H9 (cell line): ENCODE measurements around the gene THUMPD1. TPM values are rescaled to one million over a fixed set of nuclear protein-coding genes. Genes with fewer than 3 reads are reported as not detected.

Source experiments
- DNase-seq: peaks from one replicate; pipeline ENCODE4 v3.0.0-alpha.2; 2017
- H2AFZ ChIP-seq: one replicate; pipeline ENCODE4 v1.6.1; 2013; ENCODE audit warnings: mild to moderate bottlenecking, low read length, control low read depth, moderate library complexity
- H2AK5ac ChIP-seq: 2 replicates; pipeline ENCODE4 v1.6.1; 2013; ENCODE audit warnings: low read length, control low read depth, mixed read lengths; ENCODE audit not compliant: insufficient read length
- H2BK120ac ChIP-seq: one replicate; pipeline ENCODE4 v1.6.1; 2013; ENCODE audit warnings: low read depth, mild to moderate bottlenecking, low read length, control low read depth, inconsistent platforms; ENCODE audit not compliant: poor library complexity, severe bottlenecking
- H2BK12ac ChIP-seq: 2 replicates; pipeline ENCODE4 v1.6.1; 2013; ENCODE audit warnings: low read length, control low read depth, mixed read lengths, low read depth; ENCODE audit not compliant: insufficient read length
- H2BK15ac ChIP-seq: 2 replicates; pipeline ENCODE4 v1.6.1; 2013; ENCODE audit warnings: low read depth, low read length, control low read depth
- H2BK20ac ChIP-seq: one replicate; pipeline ENCODE4 v1.6.1; 2013; ENCODE audit warnings: low read depth, mild to moderate bottlenecking, low read length, control low read depth, inconsistent platforms; ENCODE audit not compliant: poor library complexity, severe bottlenecking
- H2BK5ac ChIP-seq: 2 replicates; pipeline ENCODE4 v1.6.1; 2013; ENCODE audit warnings: low read length, control low read depth, mixed read lengths; ENCODE audit not compliant: insufficient read length
- H3K14ac ChIP-seq: 2 replicates; pipeline ENCODE4 v1.6.1; 2013; ENCODE audit warnings: low read length, control low read depth; ENCODE audit not compliant: insufficient read depth
- H3K18ac ChIP-seq: 2 replicates; pipeline ENCODE4 v1.6.1; 2013; ENCODE audit warnings: low read depth, mild to moderate bottlenecking, mixed read lengths, low read length, control low read depth; ENCODE audit not compliant: insufficient read length
- H3K23ac ChIP-seq: 2 replicates; pipeline ENCODE4 v1.6.1; 2013; ENCODE audit warnings: low read length, control low read depth, mixed read lengths, low read depth; ENCODE audit not compliant: insufficient read length
- H3K23me2 ChIP-seq: 2 replicates; pipeline ENCODE4 v1.6.1; 2013; ENCODE audit warnings: low read depth, mild to moderate bottlenecking, mixed read lengths, low read length, control low read depth; ENCODE audit not compliant: insufficient read length, poor library complexity, severe bottlenecking
- H3K27ac ChIP-seq: 2 replicates; pipeline ENCODE4 v1.5.1; 2013; ENCODE audit warnings: low read length, control low read depth, mixed read lengths, low read depth; ENCODE audit not compliant: insufficient read length
- H3K27me3 ChIP-seq: 2 replicates; pipeline ENCODE4 v1.6.1; 2013; ENCODE audit warnings: low read length, control low read depth, inconsistent platforms; ENCODE audit not compliant: insufficient read depth
- H3K4ac ChIP-seq: 2 replicates; pipeline ENCODE4 v1.6.1; 2013; ENCODE audit warnings: low read depth, mild to moderate bottlenecking, control low read depth, inconsistent platforms, low read length, moderate library complexity
- H3K4me1 ChIP-seq: 2 replicates; pipeline ENCODE4 v1.6.1; 2013; ENCODE audit warnings: low read length, control low read depth, inconsistent platforms; ENCODE audit not compliant: insufficient read depth
- H3K4me2 ChIP-seq: 2 replicates; pipeline ENCODE4 v1.6.1; 2013; ENCODE audit warnings: low read length, control low read depth, mixed read lengths; ENCODE audit not compliant: insufficient read length, insufficient read depth
- H3K56ac ChIP-seq: 2 replicates; pipeline ENCODE4 v1.6.1; 2013; ENCODE audit warnings: low read depth, mild to moderate bottlenecking, mixed read lengths, low read length, control low read depth; ENCODE audit not compliant: insufficient read length
- H3K79me1 ChIP-seq: 2 replicates; pipeline ENCODE4 v1.6.1; 2013; ENCODE audit warnings: low read depth, mild to moderate bottlenecking, moderate library complexity, low read length, control low read depth, inconsistent platforms; ENCODE audit not compliant: insufficient read depth, poor library complexity, severe bottlenecking
- H3K79me2 ChIP-seq: 2 replicates; pipeline ENCODE4 v1.6.1; 2013; ENCODE audit warnings: low read length, control low read depth, inconsistent platforms; ENCODE audit not compliant: insufficient read depth
- H3K9ac ChIP-seq: 2 replicates; pipeline ENCODE4 v1.6.1; 2013; ENCODE audit warnings: low read length, control low read depth, mixed read lengths; ENCODE audit not compliant: insufficient read length; ENCODE audit errors: extremely low read depth
- H3K9me3 ChIP-seq: one replicate; pipeline ENCODE4 v1.6.1; 2013; ENCODE audit warnings: low read depth, low read length, inconsistent platforms; ENCODE audit not compliant: control insufficient read depth
- H3T11ph ChIP-seq: one replicate; pipeline ENCODE4 v1.6.1; 2013; ENCODE audit warnings: mild to moderate bottlenecking, low read length, control low read depth, inconsistent platforms
- H4K20me1 ChIP-seq: one replicate; pipeline ENCODE4 v1.6.1; 2013; ENCODE audit not compliant: control insufficient read depth, insufficient read length, insufficient read depth
- H4K5ac ChIP-seq: 2 replicates; pipeline ENCODE4 v1.6.1; 2013; ENCODE audit warnings: low read depth, mild to moderate bottlenecking, mixed read lengths, low read length, control low read depth; ENCODE audit not compliant: insufficient read length
- H4K8ac ChIP-seq: replicated peaks from 2 replicates; pipeline ENCODE4 v1.6.1; 2013; ENCODE audit warnings: low read length, control low read depth, mixed read lengths, low read depth; ENCODE audit not compliant: insufficient read length
- H4K91ac ChIP-seq: 2 replicates; pipeline ENCODE4 v1.6.1; 2013; ENCODE audit warnings: low read depth, mild to moderate bottlenecking, moderate library complexity, mixed read lengths, low read length, control low read depth; ENCODE audit not compliant: insufficient read length
- H3K27ac Mint-ChIP-seq, 3 experiments: 2 replicates in 2 of 3; 3 replicates in 1 of 3; pipeline ENCODE4 v1.8.0; 2020 to 2021; ENCODE audit warnings: mixed read lengths in 3 of 3, mild to moderate bottlenecking in 1 of 3, moderate library complexity in 1 of 3
- H3K27me3 Mint-ChIP-seq: 2 replicates; pipeline ENCODE4 v1.8.0; 2021; ENCODE audit warnings: low read depth, mild to moderate bottlenecking, moderate library complexity, mixed read lengths
- H3K36me3 Mint-ChIP-seq, 3 experiments: 2 replicates in 2 of 3; 3 replicates in 1 of 3; pipeline ENCODE4 v1.8.0; 2020 to 2021; ENCODE audit warnings: low read depth in 3 of 3, mixed read lengths in 3 of 3; ENCODE audit not compliant: insufficient read depth in 1 of 3
- H3K4me1 Mint-ChIP-seq, 2 experiments: 2 replicates each; pipeline ENCODE4 v1.8.0; 2020; ENCODE audit warnings: mixed read lengths in 2 of 2
- H3K4me3 Mint-ChIP-seq, 2 experiments: 2 replicates in 1 of 2; 3 replicates in 1 of 2; pipeline ENCODE4 v1.8.0; 2020 to 2021; ENCODE audit warnings: mild to moderate bottlenecking in 2 of 2, mixed read lengths in 2 of 2, moderate library complexity in 1 of 2
- H3K9me3 Mint-ChIP-seq, 2 experiments: 2 replicates in 1 of 2; 3 replicates in 1 of 2; pipeline ENCODE4 v1.8.0; 2020; ENCODE audit warnings: mild to moderate bottlenecking in 2 of 2, mixed read lengths in 2 of 2, moderate library complexity in 1 of 2
- CTCF ChIP-seq: fragments of 200-600 bp; sonication (generic); conservative IDR thresholded peaks from 3 replicates; pipeline ENCODE4 v1.8.0; 2021; ENCODE audit warnings: antibody characterized with exemption, mild to moderate bottlenecking
- WGBS: extraction: QIAGEN DNeasy Blood & Tissue Kit; methylation state at CpG from one replicate; pipeline ENCODE4 v1.1.7; 2013; ENCODE audit warnings: missing lambda C conversion rate, low lambda C conversion rate, mixed read lengths; ENCODE audit not compliant: insufficient read length; ENCODE audit errors: extremely low coverage; 5-methylcytosine and 5-hydroxymethylcytosine counted together
- total RNA-seq: library from RNA; stranded (reverse); gene quantifications from 2 replicates; pipeline ENCODE4 v1.2.1, GENCODE V29; 2021

Gene THUMPD1
- total RNA-seq, 1 experiment from 2014 or later = 51.3 TPM

- no peak overlapping the region for H3T11ph ChIP-seq
- no peaks in the 10 kb centered on the region for H3K27me3 ChIP-seq
- H3K27ac ChIP-seq = no peak overlapping the region
- Mint-ChIP-seq H3K27ac (no peak overlapping the region), H3K27me3 (peaks cover 15% of the 10 kb centered on the region), H3K36me3 (no peaks in the 10 kb centered on the region), H3K9me3 (no peaks in the 10 kb centered on the region; a peak in 1 of 5 replicates), H3K4me3 (no peak overlapping the region), H3K4me1 (0 out of 4 replicates have a peak, but pooled peaks cover 0 to 3% of the 10 kb centered on the region in 2 experiments)
- H3K23ac ChIP-seq = no peak overlapping the region
- H3K4ac ChIP-seq = no peak overlapping the region
- no peak overlapping the region for H2AK5ac ChIP-seq
- no peak overlapping the region for H3K18ac ChIP-seq
- H3K79me2 ChIP-seq = no peaks in the 10 kb centered on the region
- no peak overlapping the region for H2BK20ac ChIP-seq
- H4K5ac ChIP-seq = no peak overlapping the region
- H3K56ac ChIP-seq = no peak overlapping the region
- DNase-seq = no peak
- no peaks in the 10 kb centered on the region for H3K4me1 ChIP-seq
- H3K9ac ChIP-seq = no peak overlapping the region
- H3K79me1 ChIP-seq = no peaks in the 10 kb centered on the region
- H4K91ac ChIP-seq = no peak overlapping the region
- no peaks in the 10 kb centered on the region for H3K9me3 ChIP-seq
- no peak overlapping the region for H2AFZ ChIP-seq
- H4K8ac ChIP-seq = no peak overlapping the region
- no peak overlapping the region for H2BK120ac ChIP-seq
- no peak for TF ChIP-seq CTCF
- H3K14ac ChIP-seq = no peak overlapping the region
- no peaks in the 10 kb centered on the region for H3K23me2 ChIP-seq
- H2BK5ac ChIP-seq = no peak overlapping the region
- H2BK12ac ChIP-seq = no peak overlapping the region
- no peak overlapping the region for H3K4me2 ChIP-seq
- no peak overlapping the region for H2BK15ac ChIP-seq
- no peaks in the 10 kb centered on the region for H4K20me1 ChIP-seq
- WGBS = no CpG with 5 or more reads among the region's 1 CpG
Observed at GRCh38 chr16:20755238-20755637, 13.6 kb upstream of the THUMPD1 start.
